ENCODE measurements around the gene IL17A.
"Not testable (repeated sequence)": the region's sequence is repeated elsewhere in the genome, so short reads cannot be mapped to it uniquely, and the experiment has no call there.

The IL17A gene

DNA sequence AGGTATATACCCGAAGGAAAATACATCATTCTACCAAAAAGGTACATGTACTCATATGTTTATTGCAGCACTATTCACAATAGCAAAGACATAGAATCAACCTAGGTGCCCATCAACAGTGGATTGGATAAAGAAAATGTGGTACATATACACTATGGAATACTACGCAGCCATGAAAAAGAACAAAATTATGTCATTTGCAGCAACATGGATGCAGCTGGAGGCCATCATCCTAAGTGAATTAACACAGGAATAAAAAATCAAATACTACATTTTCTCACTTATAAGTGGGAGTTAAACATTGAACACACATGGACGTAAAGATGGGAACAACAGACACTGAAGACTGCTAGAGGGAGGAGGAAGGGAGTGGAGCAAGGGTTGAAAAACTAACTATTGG lies 17.8 kb upstream of the IL17A start:
- H3K4me2 ChIP-seq (ENCODE audit: low read length); H3K9me3 ChIP-seq (replicated peaks; ENCODE audit: low read length); H3K4me3 ChIP-seq (ENCODE audit: low read length); H3K27me3 ChIP-seq (ENCODE audit: control insufficient read depth, insufficient read depth, low read length); H3K4me1 ChIP-seq (ENCODE audit: control insufficient read depth, insufficient read depth, low read length); H3K9ac ChIP-seq (ENCODE audit: low read depth, low read length); H3K36me3 ChIP-seq (ENCODE audit: insufficient read depth, low read length): not testable (repeated sequence)

DNA sequence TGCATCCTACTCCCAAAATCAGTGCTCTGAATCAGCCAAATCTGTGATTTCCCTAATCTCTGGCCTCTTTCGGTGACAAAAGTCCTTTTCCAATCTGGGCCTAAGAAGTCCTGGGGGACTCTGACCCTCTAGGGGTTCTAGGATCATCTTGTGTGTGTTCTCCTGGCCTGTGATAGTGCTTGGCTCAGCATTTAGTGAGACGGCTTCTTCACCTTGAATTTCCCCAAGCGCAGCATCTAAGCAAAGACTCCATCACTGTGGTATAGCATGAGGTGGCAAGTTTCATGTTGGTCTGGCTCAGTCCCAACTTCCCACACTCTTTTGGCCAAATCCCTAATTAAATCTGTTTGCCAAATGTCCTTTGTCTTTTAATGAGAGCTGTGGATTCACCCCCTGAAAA lies 12.1 kb upstream of the IL17A start:
- H3K4me1 ChIP-seq (ENCODE audit: control insufficient read depth, insufficient read depth, low read length) = no peaks in the 10 kb centered on the region
- H3K4me3 ChIP-seq (ENCODE audit: low read length) = no peak overlapping the region
- no peak overlapping the region for H3K4me2 ChIP-seq (ENCODE audit: low read length)
- H3K9me3 ChIP-seq (replicated peaks; ENCODE audit: low read length) = no peaks in the 10 kb centered on the region
- H3K27me3 ChIP-seq (ENCODE audit: control insufficient read depth, insufficient read depth, low read length) = peaks cover 3% of the 10 kb centered on the region
- no peaks in the 10 kb centered on the region for H3K36me3 ChIP-seq (ENCODE audit: insufficient read depth, low read length)
- H3K9ac ChIP-seq (ENCODE audit: low read depth, low read length) = no peak overlapping the region

DNA sequence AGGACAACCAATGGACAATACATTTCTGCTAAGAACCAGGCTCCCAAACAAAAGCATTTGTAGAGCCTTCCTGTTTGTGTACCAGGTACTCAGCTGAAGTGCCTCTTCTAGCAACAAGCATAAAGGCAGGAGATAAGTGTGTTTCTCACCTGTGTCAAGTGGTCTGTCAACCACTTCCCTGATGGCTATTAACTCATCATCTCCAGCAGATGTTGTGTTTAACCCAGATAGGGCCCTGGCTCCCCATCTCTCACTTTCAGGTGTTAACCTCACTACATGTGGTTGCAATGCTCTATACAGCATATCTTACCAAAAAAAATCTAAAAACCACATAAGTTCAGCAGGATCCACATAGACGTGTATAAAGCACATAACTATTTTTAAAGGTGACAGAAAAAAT lies 9.6 kb upstream of the IL17A start:
- Histone ChIP-seq H3K9me3 (replicated peaks; ENCODE audit: low read length) (no peaks in the 10 kb centered on the region), H3K36me3 (ENCODE audit: insufficient read depth, low read length) (no peaks in the 10 kb centered on the region), H3K4me3 (ENCODE audit: low read length) (no peak overlapping the region), H3K4me2 (ENCODE audit: low read length) (no peak overlapping the region), H3K9ac (ENCODE audit: low read depth, low read length) (no peak overlapping the region), H3K4me1 (ENCODE audit: control insufficient read depth, insufficient read depth, low read length) (no peaks in the 10 kb centered on the region), H3K27me3 (ENCODE audit: control insufficient read depth, insufficient read depth, low read length) (peaks cover 3% of the 10 kb centered on the region)

DNA sequence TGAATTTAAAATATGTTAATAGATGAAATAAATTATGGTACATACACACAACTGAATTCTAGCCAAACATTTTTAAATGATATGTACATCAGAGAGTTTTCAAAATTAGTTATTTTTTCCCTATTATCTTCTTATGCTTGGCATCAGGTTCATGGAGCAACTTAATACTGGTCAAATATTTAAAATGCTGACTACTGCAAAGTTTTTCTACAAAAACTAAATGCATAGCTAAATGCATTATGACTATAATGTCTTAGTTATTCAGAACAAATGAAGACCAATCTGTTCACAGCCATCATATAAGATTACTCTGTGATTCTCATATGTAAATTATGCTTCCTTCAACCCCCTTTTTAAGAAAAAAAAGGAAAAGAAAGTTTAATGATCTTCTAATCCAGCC lies 8.2 kb upstream of the IL17A start:
- Histone ChIP-seq H3K36me3 (ENCODE audit: insufficient read depth, low read length) (no peaks in the 10 kb centered on the region), H3K4me2 (ENCODE audit: low read length) (no peak overlapping the region), H3K4me1 (ENCODE audit: control insufficient read depth, insufficient read depth, low read length) (no peaks in the 10 kb centered on the region), H3K27me3 (ENCODE audit: control insufficient read depth, insufficient read depth, low read length) (peaks cover 3% of the 10 kb centered on the region), H3K9me3 (replicated peaks; ENCODE audit: low read length) (no peaks in the 10 kb centered on the region), H3K4me3 (ENCODE audit: low read length) (no peak overlapping the region), H3K9ac (ENCODE audit: low read depth, low read length) (no peak overlapping the region)

- Histone ChIP-seq H3K4me2 (ENCODE audit: low read length) (no peak overlapping the region), H3K9ac (ENCODE audit: low read depth, low read length) (no peak overlapping the region), H3K4me1 (ENCODE audit: control insufficient read depth, insufficient read depth, low read length) (no peaks in the 10 kb centered on the region), H3K4me3 (ENCODE audit: low read length) (no peak overlapping the region), H3K9me3 (replicated peaks; ENCODE audit: low read length) (no peaks in the 10 kb centered on the region), H3K27me3 (ENCODE audit: control insufficient read depth, insufficient read depth, low read length) (peaks cover 11% of the 10 kb centered on the region), H3K36me3 (ENCODE audit: insufficient read depth, low read length) (no peaks in the 10 kb centered on the region)
These were observed 5.2 kb upstream of the IL17A start for GRCh38 chr6:52180787-52181558.

DNA sequence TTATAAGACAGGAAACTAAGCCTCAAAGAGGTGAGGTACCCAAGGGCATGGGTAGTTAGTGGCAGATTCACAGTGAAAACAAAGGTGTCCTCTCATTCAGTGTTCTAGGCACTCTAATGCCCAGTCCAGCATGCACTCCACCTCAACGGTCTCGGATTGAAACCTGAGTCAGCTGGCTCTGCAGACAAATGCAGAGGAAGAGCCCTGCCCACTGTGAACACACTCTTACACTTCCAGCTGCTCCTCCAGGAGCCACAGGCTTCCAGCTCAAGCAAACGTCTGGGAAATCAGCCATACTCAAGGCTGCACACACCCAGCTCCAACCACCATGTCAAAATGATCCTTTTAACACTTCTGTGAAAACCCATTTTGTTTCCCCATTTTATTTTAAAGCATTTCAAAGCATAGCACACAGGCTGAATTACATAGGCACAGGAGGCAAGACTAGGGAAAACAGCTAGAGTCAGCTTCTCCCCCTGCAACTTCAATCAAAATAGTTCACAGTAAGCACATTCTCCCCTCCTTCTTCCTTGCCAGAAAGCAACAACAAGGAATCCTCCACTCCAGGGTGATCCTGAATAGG lies 3.0 kb upstream of the IL17A start:
- Histone ChIP-seq H3K4me2 (ENCODE audit: low read length) (no peak overlapping the region), H3K4me3 (ENCODE audit: low read length) (no peak overlapping the region), H3K27me3 (ENCODE audit: control insufficient read depth, insufficient read depth, low read length) (peaks cover 12% of the 10 kb centered on the region), H3K36me3 (ENCODE audit: insufficient read depth, low read length) (no peaks in the 10 kb centered on the region), H3K9me3 (replicated peaks; ENCODE audit: low read length) (no peaks in the 10 kb centered on the region), H3K9ac (ENCODE audit: low read depth, low read length) (no peak overlapping the region), H3K4me1 (ENCODE audit: control insufficient read depth, insufficient read depth, low read length) (no peaks in the 10 kb centered on the region)

DNA sequence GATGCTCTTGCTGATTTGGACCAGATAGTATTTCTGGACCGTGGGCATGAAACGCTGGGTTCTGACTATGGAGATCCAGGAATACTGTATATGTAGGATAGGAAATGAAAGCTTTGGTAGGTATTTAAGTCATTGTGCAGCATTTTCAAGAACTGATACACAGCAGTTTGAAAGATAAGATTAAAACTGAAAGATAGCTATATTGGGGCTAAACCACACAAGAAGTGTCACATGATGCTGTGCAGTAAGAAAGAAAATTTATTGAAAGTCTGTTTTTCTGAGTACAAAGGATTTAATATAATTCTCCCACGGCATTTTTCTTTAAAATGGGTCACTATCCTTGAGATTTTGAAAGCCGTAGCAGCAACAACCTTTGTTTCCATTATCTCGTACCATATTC lies 305 bp downstream of the IL17A start:
- Histone ChIP-seq H3K9ac (ENCODE audit: low read depth, low read length) (no peak overlapping the region), H3K4me2 (ENCODE audit: low read length) (no peak overlapping the region), H3K4me3 (ENCODE audit: low read length) (no peak overlapping the region), H3K27me3 (ENCODE audit: control insufficient read depth, insufficient read depth, low read length) (peaks cover 12% of the 10 kb centered on the region), H3K36me3 (ENCODE audit: insufficient read depth, low read length) (no peaks in the 10 kb centered on the region), H3K4me1 (ENCODE audit: control insufficient read depth, insufficient read depth, low read length) (no peaks in the 10 kb centered on the region), H3K9me3 (replicated peaks; ENCODE audit: low read length) (no peaks in the 10 kb centered on the region)

GRCh38 chr6:52187098-52187497 lies 923 bp downstream of the IL17A start:
- no peak overlapping the region for H3K4me3 ChIP-seq (ENCODE audit: low read length)

GRCh38 chr6:52189974-52190373 lies 3.8 kb downstream of the IL17A start:
- Histone ChIP-seq H3K36me3 (ENCODE audit: insufficient read depth, low read length) (no peaks in the 10 kb centered on the region), H3K4me3 (ENCODE audit: low read length) (no peak overlapping the region), H3K9ac (ENCODE audit: low read depth, low read length) (no peak overlapping the region), H3K4me2 (ENCODE audit: low read length) (no peak overlapping the region), H3K27me3 (ENCODE audit: control insufficient read depth, insufficient read depth, low read length) (peaks cover 11% of the 10 kb centered on the region), H3K9me3 (replicated peaks; ENCODE audit: low read length) (no peaks in the 10 kb centered on the region), H3K4me1 (ENCODE audit: control insufficient read depth, insufficient read depth, low read length) (no peaks in the 10 kb centered on the region)

More at GRCh38 chr6:52187098-52187497, 923 bp downstream of the IL17A start:
- Histone ChIP-seq H3K9ac (ENCODE audit: low read depth, low read length) (no peak overlapping the region), H3K27me3 (ENCODE audit: control insufficient read depth, insufficient read depth, low read length) (peaks cover 12% of the 10 kb centered on the region), H3K4me1 (ENCODE audit: control insufficient read depth, insufficient read depth, low read length) (no peaks in the 10 kb centered on the region), H3K4me2 (ENCODE audit: low read length) (no peak overlapping the region), H3K36me3 (ENCODE audit: insufficient read depth, low read length) (no peaks in the 10 kb centered on the region), H3K9me3 (replicated peaks; ENCODE audit: low read length) (no peaks in the 10 kb centered on the region)

GRCh38 chr6:52190409-52190808 lies 4.2 kb downstream of the IL17A start:
- H3K27me3 ChIP-seq (ENCODE audit: control insufficient read depth, insufficient read depth, low read length) = peaks cover 9% of the 10 kb centered on the region
- H3K4me3 ChIP-seq (ENCODE audit: low read length) = no peak overlapping the region
- no peaks in the 10 kb centered on the region for H3K4me1 ChIP-seq (ENCODE audit: control insufficient read depth, insufficient read depth, low read length)
- H3K36me3 ChIP-seq (ENCODE audit: insufficient read depth, low read length) = no peaks in the 10 kb centered on the region
- no peaks in the 10 kb centered on the region for H3K9me3 ChIP-seq (replicated peaks; ENCODE audit: low read length)
- H3K9ac ChIP-seq (ENCODE audit: low read depth, low read length) = no peak overlapping the region
- H3K4me2 ChIP-seq (ENCODE audit: low read length) = no peak overlapping the region

DNA sequence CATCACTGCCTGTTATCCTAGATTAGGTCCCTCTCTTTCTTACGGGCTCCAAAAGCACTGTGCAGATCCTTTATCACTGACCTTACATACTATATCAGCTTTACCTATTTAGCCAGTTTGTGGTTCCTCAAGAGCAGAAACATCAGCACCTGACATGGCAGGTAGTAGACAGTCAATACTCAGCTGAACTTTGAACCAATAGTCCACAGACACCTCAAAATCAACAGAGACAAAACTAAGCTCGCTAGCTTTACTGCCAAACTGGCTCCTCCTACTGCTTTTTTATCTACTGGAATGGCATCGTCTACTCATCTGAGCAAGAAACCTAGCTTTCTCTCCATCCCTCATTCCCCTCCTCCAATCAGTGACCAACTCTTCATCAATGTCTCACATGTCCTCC lies 5.6 kb downstream of the IL17A start:
- Histone ChIP-seq H3K9me3 (replicated peaks; ENCODE audit: low read length) (no peaks in the 10 kb centered on the region), H3K4me3 (ENCODE audit: low read length) (no peak overlapping the region), H3K27me3 (ENCODE audit: control insufficient read depth, insufficient read depth, low read length) (peaks cover 8% of the 10 kb centered on the region), H3K4me2 (ENCODE audit: low read length) (no peak overlapping the region), H3K4me1 (ENCODE audit: control insufficient read depth, insufficient read depth, low read length) (no peaks in the 10 kb centered on the region), H3K9ac (ENCODE audit: low read depth, low read length) (no peak overlapping the region), H3K36me3 (ENCODE audit: insufficient read depth, low read length) (no peaks in the 10 kb centered on the region)

DNA sequence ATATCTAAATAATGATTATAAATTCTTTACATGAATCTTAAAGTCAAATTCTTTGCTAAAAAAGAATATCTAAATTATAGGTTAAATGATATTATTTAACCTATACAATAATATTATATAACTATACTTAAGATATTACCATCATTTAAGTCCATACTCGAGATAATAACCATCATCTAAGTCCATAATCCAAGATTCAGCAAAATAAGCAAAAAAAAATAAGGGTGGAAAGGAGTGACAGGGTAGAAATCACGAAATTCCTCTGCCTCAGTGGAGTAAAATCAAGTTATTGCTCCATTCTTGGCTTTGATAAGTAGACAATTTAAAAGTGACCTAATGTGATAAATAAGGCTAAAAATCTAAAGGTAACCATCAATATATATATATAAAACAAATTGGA lies 9.7 kb downstream of the IL17A start:
- Histone ChIP-seq H3K27me3 (ENCODE audit: control insufficient read depth, insufficient read depth, low read length) (peaks cover 4% of the 10 kb centered on the region), H3K9me3 (replicated peaks; ENCODE audit: low read length) (no peaks in the 10 kb centered on the region), H3K4me3 (ENCODE audit: low read length) (no peak overlapping the region), H3K4me1 (ENCODE audit: control insufficient read depth, insufficient read depth, low read length) (no peaks in the 10 kb centered on the region), H3K36me3 (ENCODE audit: insufficient read depth, low read length) (no peaks in the 10 kb centered on the region), H3K9ac (ENCODE audit: low read depth, low read length) (no peak overlapping the region), H3K4me2 (ENCODE audit: low read length) (no peak overlapping the region)

All from skeletal muscle satellite cell (primary cell).